Sigmoid colon (tissue), 3 donors: ENCODE measurements around the gene TADA2A.

Experiments used
- CTCF ChIP-seq, 4 experiments: fragments of 450-650 bp in 3 of 4; fragments of 200-600 bp in 1 of 4; IDR thresholded peaks; one replicate each; pipeline ENCODE4 v1.5.1; 2016 to 2019; ENCODE audit warnings: antibody characterized with exemption in 4 of 4, mild to moderate bottlenecking in 3 of 4, moderate library complexity in 2 of 4
- POLR2A ChIP-seq, 2 donors: fragments of 450-650 bp; IDR thresholded peaks; one replicate each; pipeline ENCODE4 v1.6.1; 2016; ENCODE audit warnings: antibody characterized with exemption in 2 of 2, mild to moderate bottlenecking in 2 of 2, moderate library complexity in 2 of 2

GRCh38 chr17:37513711-37514110 is 107.0 kb downstream of the TADA2A start:
- TF ChIP-seq CTCF (IDR thresholded peaks at IDR 0.05) (no peak), POLR2A (IDR thresholded peaks at IDR 0.05) (no peak)
